Globus pallidus (tissue), 1 donor: ENCODE results near the gene SPECC1.
A peak's percentile ranks its signal among the peaks of the same experiment; 100 is the strongest.
"Not testable (repeated sequence)": the region's sequence is repeated elsewhere in the genome, so short reads cannot be mapped to it uniquely, and the experiment has no call there.

Experiments used
- DNase-seq: peaks from one replicate; pipeline ENCODE4 v3.0.0-alpha.2; 2015; ENCODE audit warnings: low spot score

The SPECC1 gene

GRCh38 chr17:20071824-20072691 lies 62.9 kb downstream of the SPECC1 start:
- no peak for DNase-seq

- no peak for DNase-seq
Measured at GRCh38 chr17:20072692-20072992, 63.5 kb downstream of the SPECC1 start.

- peak; percentile 62 for DNase-seq
Measured at GRCh38 chr17:20073055-20073979, 64.2 kb downstream of the SPECC1 start.

GRCh38 chr17:20074001-20074400 lies 64.8 kb downstream of the SPECC1 start:
- DNase-seq: no peak

GRCh38 chr17:20074489-20074888 lies 65.3 kb downstream of the SPECC1 start:
- DNase-seq: no peak

GRCh38 chr17:20076137-20076536 lies 67.0 kb downstream of the SPECC1 start:
- not testable (repeated sequence) for DNase-seq

- no peak for DNase-seq
Measured at GRCh38 chr17:20077978-20078685, 69.0 kb downstream of the SPECC1 start.

- no peak for DNase-seq
Measured at GRCh38 chr17:20080513-20080912, 71.4 kb downstream of the SPECC1 start.

- DNase-seq: no peak
Measured at GRCh38 chr17:20083156-20083859, 74.1 kb downstream of the SPECC1 start.

- DNase-seq: no peak
Measured at GRCh38 chr17:20084621-20085282, 75.6 kb downstream of the SPECC1 start.

- no peak for DNase-seq
Measured at GRCh38 chr17:20085283-20085845, 76.2 kb downstream of the SPECC1 start.

- no peak for DNase-seq
Measured at GRCh38 chr17:20086416-20087076, 77.4 kb downstream of the SPECC1 start.

- DNase-seq: no peak
Measured at GRCh38 chr17:20087538-20088250, 78.5 kb downstream of the SPECC1 start.

- no peak for DNase-seq
Measured at GRCh38 chr17:20089756-20090547, 80.8 kb downstream of the SPECC1 start.

GRCh38 chr17:20091174-20092029 lies 82.2 kb downstream of the SPECC1 start:
- DNase-seq: no peak

- DNase-seq: no peak
Measured at GRCh38 chr17:20092261-20092867, 83.2 kb downstream of the SPECC1 start.

GRCh38 chr17:20092973-20093626 lies 83.9 kb downstream of the SPECC1 start:
- no peak for DNase-seq
